GM18526 (cell line): ENCODE measurements around the gene CEACAM7.

ENCODE experiments used
- POLR2A ChIP-seq: IDR thresholded peaks from 3 replicates; pipeline ENCODE4 v1.6.1; 2011; ENCODE audit not compliant: insufficient read length; ENCODE audit errors: extremely low read depth

CEACAM7 gene

GRCh38 chr19:41688098-41688497 lies at the start of gene CEACAM7:
Gene CEACAM7, minus strand, starts transcription at chr19:41688270. Its CDS starts 105 bp downstream, at chr19:41688165.
- no peak for TF ChIP-seq POLR2A

- no peak for TF ChIP-seq POLR2A
These were observed 47.1 kb upstream of the CEACAM7 start for GRCh38 chr19:41735071-41735600.

- TF ChIP-seq POLR2A, result no peak
These were observed 46.5 kb upstream of the CEACAM7 start for GRCh38 chr19:41734585-41734984.

DNA sequence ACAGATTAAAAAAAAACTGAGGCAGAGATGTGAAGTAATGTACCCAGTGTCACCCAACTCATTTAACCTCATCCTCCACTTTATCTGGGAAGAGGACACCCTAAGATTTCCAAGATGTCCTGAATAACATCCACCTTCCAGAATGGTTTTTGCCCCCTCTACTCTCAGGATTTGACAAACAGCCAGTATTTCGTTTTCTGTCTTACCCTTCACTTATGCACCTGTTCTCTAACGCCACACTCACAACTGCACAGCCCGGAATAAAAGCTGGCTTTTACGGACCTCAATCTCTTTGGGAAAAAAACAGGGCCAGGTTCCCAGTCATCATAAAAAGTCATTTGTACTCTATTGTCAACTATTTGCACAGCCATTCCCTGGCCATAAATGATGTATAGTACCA lies 46.1 kb upstream of the CEACAM7 start:
- TF ChIP-seq POLR2A, result no peak

DNA sequence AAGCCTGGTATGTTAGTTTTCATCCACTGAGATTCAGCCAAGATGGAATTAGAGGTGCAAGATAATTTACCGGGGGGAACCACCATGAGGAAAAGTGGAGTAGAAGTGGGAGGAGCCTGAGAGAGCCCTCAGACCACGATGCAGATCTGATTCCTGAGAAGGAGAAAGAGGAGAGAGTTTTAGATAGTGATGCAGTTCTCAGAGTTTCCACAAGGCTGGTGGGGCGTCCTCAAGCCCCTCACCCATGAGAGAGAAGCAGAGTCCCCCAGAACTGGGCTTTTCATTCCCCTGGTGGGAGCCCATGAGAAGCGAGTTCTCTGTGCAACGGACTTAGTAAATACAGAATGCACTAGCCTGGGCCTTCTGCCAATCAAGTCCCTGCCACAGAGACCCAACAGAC lies 38.4 kb upstream of the CEACAM7 start:
- TF ChIP-seq POLR2A, result no peak

DNA sequence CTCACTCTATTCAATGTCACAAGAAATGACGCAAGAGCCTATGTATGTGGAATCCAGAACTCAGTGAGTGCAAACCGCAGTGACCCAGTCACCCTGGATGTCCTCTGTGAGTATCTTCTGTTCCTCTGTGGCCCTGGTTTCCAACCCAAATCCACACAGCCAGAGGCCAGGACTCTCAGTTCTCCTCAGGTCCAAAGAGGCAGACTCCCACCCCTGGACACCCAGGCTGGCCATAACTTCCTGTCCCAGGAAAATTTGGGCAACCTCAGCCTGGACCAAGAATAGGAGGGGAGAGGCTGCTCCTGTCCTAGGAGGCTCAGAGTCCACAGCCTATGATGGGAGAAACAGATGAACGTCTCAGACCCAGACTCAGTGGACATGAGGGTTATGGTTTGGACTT lies 32.0 kb upstream of the CEACAM7 start:
- no peak for TF ChIP-seq POLR2A

DNA sequence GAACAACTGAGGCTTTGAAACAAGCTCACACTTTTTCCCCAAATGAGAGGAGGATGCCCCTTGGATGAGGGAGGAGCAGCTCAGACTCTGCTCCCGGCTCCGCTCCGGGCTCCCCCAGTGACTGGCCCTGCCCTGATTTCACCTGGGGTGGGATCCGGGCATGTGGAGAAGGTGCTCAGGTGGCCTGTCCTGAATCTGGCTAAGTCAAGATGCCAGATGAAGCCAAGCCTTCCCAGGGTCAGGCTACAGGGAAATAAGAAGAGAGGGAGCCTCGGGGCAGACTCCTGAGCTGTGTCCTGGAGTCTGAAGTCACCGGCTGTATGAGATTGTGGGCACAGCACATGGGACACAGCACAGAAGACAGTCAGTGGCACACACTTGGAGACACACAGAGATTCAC lies 30.7 kb upstream of the CEACAM7 start:
- TF ChIP-seq POLR2A, result no peak

- no peak for TF ChIP-seq POLR2A
These were observed 26.5 kb upstream of the CEACAM7 start for GRCh38 chr19:41714598-41714997.

GRCh38 chr19:41711376-41712261 lies 23.5 kb upstream of the CEACAM7 start:
- TF ChIP-seq POLR2A, result no peak

- TF ChIP-seq POLR2A, result no peak
These were observed 22.0 kb upstream of the CEACAM7 start for GRCh38 chr19:41709951-41710645.

DNA sequence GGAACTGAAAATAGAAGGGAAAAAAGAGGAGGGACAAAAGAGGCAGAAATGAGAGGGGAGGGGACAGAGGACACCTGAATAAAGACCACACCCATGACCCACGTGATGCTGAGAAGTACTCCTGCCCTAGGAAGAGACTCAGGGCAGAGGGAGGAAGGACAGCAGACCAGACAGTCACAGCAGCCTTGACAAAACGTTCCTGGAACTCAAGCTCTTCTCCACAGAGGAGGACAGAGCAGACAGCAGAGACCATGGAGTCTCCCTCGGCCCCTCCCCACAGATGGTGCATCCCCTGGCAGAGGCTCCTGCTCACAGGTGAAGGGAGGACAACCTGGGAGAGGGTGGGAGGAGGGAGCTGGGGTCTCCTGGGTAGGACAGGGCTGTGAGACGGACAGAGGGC lies 20.4 kb upstream of the CEACAM7 start, which contains the start of gene CEACAM5:
Gene CEACAM5 (plus strand): TSS at position 146 of the 400 bp plus-strand sequence. CDS start 106 bp downstream, at position 252.
- TF ChIP-seq POLR2A, result no peak

DNA sequence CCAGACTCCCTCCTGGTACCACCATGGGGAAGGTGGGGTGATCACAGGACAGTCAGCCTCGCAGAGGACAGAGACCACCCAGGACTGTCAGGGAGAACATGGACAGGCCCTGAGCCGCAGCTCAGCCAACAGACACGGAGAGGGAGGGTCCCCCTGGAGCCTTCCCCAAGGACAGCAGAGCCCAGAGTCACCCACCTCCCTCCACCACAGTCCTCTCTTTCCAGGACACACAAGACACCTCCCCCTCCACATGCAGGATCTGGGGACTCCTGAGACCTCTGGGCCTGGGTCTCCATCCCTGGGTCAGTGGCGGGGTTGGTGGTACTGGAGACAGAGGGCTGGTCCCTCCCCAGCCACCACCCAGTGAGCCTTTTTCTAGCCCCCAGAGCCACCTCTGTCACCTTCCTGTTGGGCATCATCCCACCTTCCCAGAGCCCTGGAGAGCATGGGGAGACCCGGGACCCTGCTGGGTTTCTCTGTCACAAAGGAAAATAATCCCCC lies 19.9 kb upstream of the CEACAM7 start:
- no peak for TF ChIP-seq POLR2A

DNA sequence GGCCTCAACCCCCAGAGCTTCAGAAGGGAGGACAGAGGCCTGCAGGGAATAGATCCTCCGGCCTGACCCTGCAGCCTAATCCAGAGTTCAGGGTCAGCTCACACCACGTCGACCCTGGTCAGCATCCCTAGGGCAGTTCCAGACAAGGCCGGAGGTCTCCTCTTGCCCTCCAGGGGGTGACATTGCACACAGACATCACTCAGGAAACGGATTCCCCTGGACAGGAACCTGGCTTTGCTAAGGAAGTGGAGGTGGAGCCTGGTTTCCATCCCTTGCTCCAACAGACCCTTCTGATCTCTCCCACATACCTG lies 19.4 kb upstream of the CEACAM7 start:
- no peak for TF ChIP-seq POLR2A

- TF ChIP-seq POLR2A, result no peak
These were observed 18.9 kb upstream of the CEACAM7 start for GRCh38 chr19:41706741-41707501.
